HG03045 (cell line): ENCODE measurements around the gene VSNL1.

Source experiments
- ATAC-seq: cut with Tn5 transposase; IDR thresholded peaks from one replicate; pipeline ENCODE4 v1.9.1; 2021; ENCODE audit warnings: mild to moderate bottlenecking, moderate library complexity; ENCODE audit not compliant: unreplicated experiment

Gene VSNL1

DNA sequence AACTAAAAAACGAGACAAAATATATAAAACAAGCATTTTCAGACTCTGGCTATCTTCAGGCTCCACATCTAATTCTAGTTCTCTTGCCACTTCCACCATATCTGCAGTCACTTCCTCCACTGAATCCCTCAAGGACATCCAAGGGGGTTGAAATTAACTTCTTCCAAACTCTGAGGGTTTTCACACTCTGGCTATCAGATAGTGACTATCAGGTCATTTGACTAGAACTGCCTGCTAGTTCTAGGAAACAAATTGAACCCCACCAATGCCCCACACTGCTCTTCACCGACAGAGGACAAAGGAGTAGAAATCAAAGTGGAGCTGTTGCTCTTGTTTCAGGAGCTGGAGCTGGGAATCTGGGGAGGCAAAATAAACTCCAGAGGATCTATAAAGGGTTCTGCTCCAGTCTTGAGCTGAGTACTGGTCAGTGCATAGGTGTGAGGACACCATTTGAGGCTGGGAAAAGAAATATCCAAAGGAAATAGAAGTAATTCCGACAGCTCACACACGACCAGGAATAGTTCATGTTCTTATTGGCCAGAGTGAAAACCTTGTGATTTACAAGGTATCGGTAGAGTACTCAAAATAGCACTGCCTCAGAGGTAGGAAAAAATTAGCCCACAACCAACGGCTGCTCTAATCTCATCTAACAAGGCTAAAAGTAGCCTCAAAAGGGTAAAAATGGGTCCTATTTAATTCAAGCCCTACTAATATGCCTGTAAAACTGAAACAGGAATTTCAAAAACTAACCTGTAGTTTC is 141.8 kb downstream of the VSNL1 start:
- no peak for ATAC-seq

DNA sequence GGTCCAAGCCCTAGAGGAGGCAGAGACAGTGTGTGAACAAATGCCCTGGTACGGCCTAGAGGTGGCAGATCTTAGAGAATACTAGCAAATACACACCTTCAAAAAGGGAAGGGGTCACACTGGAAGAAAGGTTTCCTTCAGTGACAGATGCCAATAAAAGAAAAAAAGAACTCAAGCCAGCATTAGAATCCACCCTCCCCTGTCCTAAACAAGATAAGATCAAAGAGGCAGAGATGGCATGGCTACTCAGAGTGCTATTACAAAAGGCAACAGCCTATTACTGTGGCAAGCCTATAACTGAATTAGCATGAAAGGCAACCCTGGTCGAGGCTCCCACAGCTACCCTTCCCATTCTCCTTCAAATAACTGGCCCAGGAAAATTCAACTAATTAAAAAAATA is 143.5 kb downstream of the VSNL1 start:
- ATAC-seq, result no peak

DNA sequence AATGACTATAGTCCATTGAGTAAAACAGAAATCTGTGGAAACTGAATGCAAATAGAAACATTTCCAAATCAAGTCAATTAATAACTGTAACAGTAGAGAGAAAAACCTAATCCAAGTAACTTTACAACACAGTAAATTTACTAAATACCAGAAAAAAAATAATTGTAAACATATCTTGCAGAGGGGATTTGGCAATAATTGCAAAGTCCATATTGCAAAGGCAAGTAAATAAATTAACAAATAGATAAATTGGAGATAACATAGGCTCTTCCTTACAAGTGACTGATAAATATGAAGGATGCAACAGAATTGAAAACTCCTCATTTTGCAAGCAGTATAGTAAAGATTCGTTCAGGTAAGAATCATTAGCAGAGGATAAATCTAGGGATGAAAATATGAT is 148.1 kb downstream of the VSNL1 start:
- ATAC-seq, result no peak

DNA sequence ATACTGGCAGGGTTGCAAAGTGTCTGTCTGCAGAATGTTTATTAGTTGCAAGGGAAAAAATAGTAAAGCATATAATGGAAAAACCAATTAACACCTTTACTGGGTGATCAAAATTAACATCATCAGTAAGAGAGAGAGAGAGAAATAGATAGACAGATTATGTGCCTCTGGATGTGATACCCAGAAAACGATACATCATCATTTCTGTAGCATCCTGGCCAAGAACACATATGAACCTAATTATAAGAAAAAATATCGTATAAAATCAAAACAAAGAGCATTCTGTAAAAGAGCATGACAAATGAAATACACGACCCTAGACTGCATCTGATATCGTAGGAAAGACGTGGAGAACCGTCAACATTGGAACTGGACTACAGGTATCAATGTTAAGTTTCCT is 148.5 kb downstream of the VSNL1 start:
- ATAC-seq, result no peak

DNA sequence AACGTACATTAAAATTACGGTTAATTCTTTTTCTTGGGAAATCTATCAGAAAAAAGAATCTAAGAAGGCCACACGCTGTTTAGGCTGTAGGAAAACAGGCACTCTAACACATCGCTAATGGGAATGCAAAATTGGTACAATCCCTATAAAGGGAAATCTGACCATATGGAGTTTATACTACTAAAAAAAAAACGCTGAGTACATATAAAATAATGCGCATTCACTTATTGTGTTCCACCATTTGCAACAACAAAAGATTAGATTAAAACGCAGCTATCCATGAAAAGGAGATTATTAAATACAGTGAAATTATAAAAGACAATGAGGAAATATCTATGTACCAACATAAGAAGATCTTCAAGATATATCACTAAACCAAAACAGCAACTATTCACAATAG is 150.3 kb downstream of the VSNL1 start:
- ATAC-seq, result no peak
